OCI-LY3 (cell line): ENCODE measurements around the gene TTC24.
"Not testable (repeated sequence)": the region's sequence is repeated elsewhere in the genome, so short reads cannot be mapped to it uniquely, and the experiment has no call there.

Experiments used
- EZH2phosphoT487 ChIP-seq: fragments of 200-600 bp; shearing (Covaris generic); IDR thresholded peaks from 2 replicates; pipeline ENCODE4 v1.6.1; 2018; ENCODE audit warnings: antibody characterized with exemption, mixed run types, low read depth
- TF ChIP-seq, protein P1 (sequence below): fragments of 200-600, 300-600 bp; sonication (generic); IDR thresholded peaks from 2 replicates; pipeline ENCODE4 v1.5.1; 2014; ENCODE audit warnings: antibody characterized with exemption, low read length, low read depth

DNA sequence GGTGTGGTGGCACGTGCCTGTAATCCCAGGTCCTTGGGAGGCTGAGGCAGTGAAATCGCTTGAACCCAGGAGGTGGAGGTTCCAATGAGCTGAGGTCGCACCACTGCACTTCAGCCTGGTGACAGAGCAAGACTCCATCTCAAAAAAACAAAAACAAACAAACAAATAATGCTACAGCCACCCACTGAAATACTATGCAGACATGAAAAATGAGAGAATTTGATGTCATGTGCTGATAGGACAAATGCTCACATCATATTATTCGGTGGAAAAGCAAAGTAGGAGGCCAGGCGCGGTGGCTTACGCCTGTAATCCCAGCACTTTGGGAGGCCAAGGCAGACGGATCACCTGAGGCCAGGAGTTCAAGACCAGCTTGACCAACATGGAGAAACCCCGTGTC lies 30.5 kb downstream of the TTC24 start:
- TF ChIP-seq, protein P1, sequence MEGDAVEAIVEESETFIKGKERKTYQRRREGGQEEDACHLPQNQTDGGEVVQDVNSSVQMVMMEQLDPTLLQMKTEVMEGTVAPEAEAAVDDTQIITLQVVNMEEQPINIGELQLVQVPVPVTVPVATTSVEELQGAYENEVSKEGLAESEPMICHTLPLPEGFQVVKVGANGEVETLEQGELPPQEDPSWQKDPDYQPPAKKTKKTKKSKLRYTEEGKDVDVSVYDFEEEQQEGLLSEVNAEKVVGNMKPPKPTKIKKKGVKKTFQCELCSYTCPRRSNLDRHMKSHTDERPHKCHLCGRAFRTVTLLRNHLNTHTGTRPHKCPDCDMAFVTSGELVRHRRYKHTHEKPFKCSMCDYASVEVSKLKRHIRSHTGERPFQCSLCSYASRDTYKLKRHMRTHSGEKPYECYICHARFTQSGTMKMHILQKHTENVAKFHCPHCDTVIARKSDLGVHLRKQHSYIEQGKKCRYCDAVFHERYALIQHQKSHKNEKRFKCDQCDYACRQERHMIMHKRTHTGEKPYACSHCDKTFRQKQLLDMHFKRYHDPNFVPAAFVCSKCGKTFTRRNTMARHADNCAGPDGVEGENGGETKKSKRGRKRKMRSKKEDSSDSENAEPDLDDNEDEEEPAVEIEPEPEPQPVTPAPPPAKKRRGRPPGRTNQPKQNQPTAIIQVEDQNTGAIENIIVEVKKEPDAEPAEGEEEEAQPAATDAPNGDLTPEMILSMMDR: not testable (repeated sequence)
- TF ChIP-seq EZH2phosphoT487: not testable (repeated sequence)
